HL-60 (cell line): Measurements from ENCODE around the gene RRH.
A peak's percentile ranks its signal among the peaks of the same experiment; 100 is the strongest.

ENCODE experiments used
- DNase-seq, 2 experiments: peaks; one replicate each; pipeline ENCODE4 v3.0.0-alpha.2; 2010 to 2020; ENCODE audit warnings: low read depth in 1 of 2, low spot score in 1 of 2
- H3K27ac ChIP-seq: fragments of 250-450 bp; sonication (Bioruptor Pico); replicated peaks from 2 replicates; pipeline ENCODE4 v1.5.1; 2020; ENCODE audit warnings: mild to moderate bottlenecking, moderate library complexity
- H3K27me3 ChIP-seq: fragments of 250-450 bp; sonication (Bioruptor Pico); 2 replicates; pipeline ENCODE4 v1.5.1; 2021; ENCODE audit warnings: mild to moderate bottlenecking, moderate library complexity; ENCODE audit not compliant: insufficient read depth, poor library complexity, severe bottlenecking
- H3K4me3 ChIP-seq: replicated peaks from 2 replicates; pipeline ENCODE4 v1.5.1; 2011; ENCODE audit warnings: mild to moderate bottlenecking, control low read depth, low read length; ENCODE audit not compliant: insufficient read depth
- CTCF ChIP-seq: IDR thresholded peaks from one replicate; pipeline ENCODE4 v1.5.1; 2011; ENCODE audit warnings: low read length, control low read depth, inconsistent platforms; ENCODE audit not compliant: insufficient read depth
- GABPA ChIP-seq: IDR thresholded peaks from 2 replicates; pipeline ENCODE4 v1.6.1; 2012; ENCODE audit warnings: low read depth
- POLR2AphosphoS5 ChIP-seq: IDR thresholded peaks from 2 replicates; pipeline ENCODE4 v1.6.1; 2012; ENCODE audit warnings: low read depth
- REST ChIP-seq: IDR thresholded peaks from 2 replicates; pipeline ENCODE4 v1.6.1; 2012; ENCODE audit warnings: low read depth; ENCODE audit not compliant: insufficient replicate concordance
- SPI1 ChIP-seq: IDR thresholded peaks from 2 replicates; pipeline ENCODE4 v1.6.1; 2012; ENCODE audit warnings: low read depth, mild to moderate bottlenecking, borderline replicate concordance

The RRH gene

DNA sequence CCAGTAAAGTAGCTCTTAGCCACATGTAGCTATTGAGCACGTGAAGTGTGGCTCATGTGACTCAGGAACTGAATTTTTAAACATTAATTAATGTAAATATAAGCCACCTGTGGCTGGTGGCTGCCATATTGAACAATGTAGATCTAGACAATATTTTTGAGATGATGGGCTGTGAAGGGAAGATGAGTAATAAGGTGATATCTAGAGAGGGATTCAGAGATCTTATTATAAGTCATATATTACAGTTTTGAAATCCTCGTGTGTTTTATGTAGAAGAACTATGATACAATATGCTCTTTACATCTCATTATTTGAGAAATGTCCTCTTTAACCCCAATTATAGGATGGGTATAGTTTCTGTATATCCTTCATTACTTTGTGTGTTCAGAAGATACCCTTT is 6.6 kb upstream of the RRH start:
- no peak overlapping the region for H3K27ac ChIP-seq
- TF ChIP-seq SPI1 = no peak
- no peak for TF ChIP-seq REST
- no peak for TF ChIP-seq POLR2AphosphoS5
- no peak for TF ChIP-seq GABPA
- no peak for TF ChIP-seq CTCF
- H3K27me3 ChIP-seq = no peaks in the 10 kb centered on the region
- DNase-seq = no peak
- H3K4me3 ChIP-seq = no peak overlapping the region

GRCh38 chr4:109826719-109827118 is 1.1 kb upstream of the RRH start:
- Histone ChIP-seq H3K27me3 (no peaks in the 10 kb centered on the region), H3K27ac (no peak overlapping the region), H3K4me3 (no peak overlapping the region)
- no peak for DNase-seq
- TF ChIP-seq REST = no peak
- TF ChIP-seq SPI1 = no peak
- peak; percentile 12 for TF ChIP-seq CTCF
- no peak for TF ChIP-seq GABPA

- Histone ChIP-seq H3K4me3 (no peak overlapping the region), H3K27me3 (no peaks in the 10 kb centered on the region), H3K27ac (no peak overlapping the region)
- TF ChIP-seq SPI1 = no peak
- no peak for TF ChIP-seq POLR2AphosphoS5
- no peak for TF ChIP-seq CTCF
- no peak for TF ChIP-seq GABPA
- no peak for TF ChIP-seq REST
- DNase-seq = no peak
These were observed 6.0 kb downstream of the RRH start for GRCh38 chr4:109833756-109834155.
